Measurements from ENCODE around the gene EPHB1.

GRCh38 chr3:134790065-134790464, 5.0 kb upstream of the EPHB1 start:
- no peak for TF ChIP-seq POLR2A (IDR thresholded peaks at IDR 0.05; ENCODE audit: low read depth, low read length)
- no peak for TF ChIP-seq CTCF (IDR thresholded peaks at IDR 0.05; ENCODE audit: extremely low read depth in 1 of 2, insufficient read depth in 1 of 2, low read depth in 1 of 2, low read length in 2 of 2)
- no peak for TF ChIP-seq JUN (IDR thresholded peaks at IDR 0.05; ENCODE audit: borderline replicate concordance, insufficient read depth, insufficient read length, low read depth)
- TF ChIP-seq EZH2 (IDR thresholded peaks at IDR 0.05; ENCODE audit: borderline replicate concordance, low read depth, low read length, severe bottlenecking), result no peak
- no peak for TF ChIP-seq FOS (IDR thresholded peaks at IDR 0.05; ENCODE audit: borderline replicate concordance, insufficient read depth, low read length)
- no peak for TF ChIP-seq MAX (IDR thresholded peaks at IDR 0.05; ENCODE audit: insufficient read depth, insufficient read length)
- TF ChIP-seq POLR2AphosphoS5 (IDR thresholded peaks at IDR 0.05; ENCODE audit: insufficient read depth, low read depth, low read length), result no peak
- TF ChIP-seq MYC (IDR thresholded peaks at IDR 0.05; ENCODE audit: low read depth, low read length), result no peak
- no peak for TF ChIP-seq GATA2 (IDR thresholded peaks at IDR 0.05; ENCODE audit: insufficient read depth, insufficient read length, low read depth, low read length)
